ENCODE measurements around the gene RRBP1.

RRBP1 gene

GRCh38 chr20:17617868-17618672 is 64.0 kb downstream of the RRBP1 start:
- TF ChIP-seq CTCF (IDR thresholded peaks at IDR 0.05; ENCODE audit: extremely low read depth, missing control alignments): no peak
- no peak for DNase-seq (ENCODE audit: low spot score)

GRCh38 chr20:17617212-17617867 is 64.7 kb downstream of the RRBP1 start:
- DNase-seq (ENCODE audit: low spot score): peak; percentile 76
- peak; percentile 24 for TF ChIP-seq CTCF (IDR thresholded peaks at IDR 0.05; ENCODE audit: extremely low read depth, missing control alignments)

- no peak for TF ChIP-seq CTCF (IDR thresholded peaks at IDR 0.05; ENCODE audit: extremely low read depth, missing control alignments)
- DNase-seq (ENCODE audit: low spot score): no peak
Measured at GRCh38 chr20:17616480-17617211, 65.4 kb downstream of the RRBP1 start.

- DNase-seq (ENCODE audit: low spot score): no peak
- TF ChIP-seq CTCF (IDR thresholded peaks at IDR 0.05; ENCODE audit: extremely low read depth, missing control alignments): no peak
Measured at GRCh38 chr20:17615645-17616479, 66.2 kb downstream of the RRBP1 start.

GRCh38 chr20:17614812-17615644 is 67.0 kb downstream of the RRBP1 start:
- DNase-seq (ENCODE audit: low spot score): no peak
- no peak for TF ChIP-seq CTCF (IDR thresholded peaks at IDR 0.05; ENCODE audit: extremely low read depth, missing control alignments)

GRCh38 chr20:17614176-17614811 is 67.7 kb downstream of the RRBP1 start:
- TF ChIP-seq CTCF (IDR thresholded peaks at IDR 0.05; ENCODE audit: extremely low read depth, missing control alignments): no peak
- DNase-seq (ENCODE audit: low spot score): peak; percentile 7
